Upper lobe of left lung (tissue), 6 donors: Measurements from ENCODE around the gene JCHAIN. TPM values are rescaled to one million over a fixed set of nuclear protein-coding genes. Genes with fewer than 3 reads are reported as not detected.
A peak's percentile ranks its signal among the peaks of the same experiment; 100 is the strongest.
"Not testable (repeated sequence)": the region's sequence is repeated elsewhere in the genome, so short reads cannot be mapped to it uniquely, and the experiment has no call there.

Experiments
- ATAC-seq, 2 donors: fragments of 200-7000 bp; cut with Tn5 transposase; one replicate each; pipeline ENCODE4 v1.9.1; 2022; ENCODE audit warnings: mild to moderate bottlenecking in 2 of 2, moderate library complexity in 2 of 2; ENCODE audit not compliant: low FRiP score in 2 of 2
- DNase-seq, 2 donors: peaks; one replicate each; pipeline ENCODE4 v3.0.0-alpha.2; 2019 to 2020
- H3K27ac ChIP-seq, 4 donors: fragments of 200-600 bp; sonication (generic); one replicate each; pipeline ENCODE4 v1.5.1; 2016 to 2019
- H3K27me3 ChIP-seq, 4 donors: fragments of 200-600 bp; sonication (generic); one replicate each; pipeline ENCODE4 v1.5.1; 2017 to 2019
- H3K36me3 ChIP-seq, 4 donors: fragments of 200-600 bp; sonication (generic); one replicate each; pipeline ENCODE4 v1.5.1; 2016 to 2019
- H3K4me1 ChIP-seq, 4 donors: fragments of 200-600 bp; sonication (generic); one replicate each; pipeline ENCODE4 v1.5.1; 2018 to 2019
- H3K4me3 ChIP-seq, 4 donors: fragments of 200-600 bp; sonication (generic); one replicate each; pipeline ENCODE4 v1.5.1; 2017 to 2019; ENCODE audit warnings: mild to moderate bottlenecking in 2 of 4, moderate library complexity in 1 of 4
- H3K9me3 ChIP-seq, 4 donors: fragments of 200-600 bp; sonication (generic); one replicate each; pipeline ENCODE4 v1.5.1; 2018 to 2019
- EP300 ChIP-seq, 4 donors: sonication (generic); formaldehyde crosslinking; IDR thresholded peaks; one replicate each; pipeline ENCODE4 v1.5.1; 2017; ENCODE audit warnings: antibody characterized with exemption in 4 of 4, control low read depth in 2 of 4
- POLR2A ChIP-seq, 4 donors: fragments of 450-650 bp; IDR thresholded peaks; one replicate each; pipeline ENCODE4 v1.5.1; 2016 to 2017; ENCODE audit warnings: antibody characterized with exemption in 4 of 4, mild to moderate bottlenecking in 2 of 4
- POLR2AphosphoS5 ChIP-seq, 2 donors: sonication (generic); formaldehyde crosslinking; IDR thresholded peaks; one replicate each; pipeline ENCODE4 v1.5.1; 2017; ENCODE audit warnings: antibody characterized with exemption in 2 of 2
- WGBS, 2 donors: methylation state at CpG; one replicate each; pipeline ENCODE4 v1.1.5; 2017 to 2018; 5-methylcytosine and 5-hydroxymethylcytosine counted together
- total RNA-seq, 6 donors: library from RNA; depleted of rRNA in 4 of 6; stranded (reverse); fragments of >200 nt in 4 of 6; gene quantifications; one replicate each; pipeline versions ENCODE4 v1.1.0 to v1.2.1, GENCODE V29; 2016 to 2021
- TF ChIP-seq, protein P1 (sequence below), 6 experiments: fragments of 450-650 bp in 4 of 6; fragments of 200-600 bp in 2 of 6; sonication (generic) in 2 of 6; IDR thresholded peaks; one replicate each; pipeline ENCODE4 v1.5.1; 2016 to 2019; ENCODE audit warnings: antibody characterized with exemption in 6 of 6
- donor health status: DM: no; HTN: no; CAD: no; lungs with moderate emphysema.
- donor health status: DM: no; HTN: yes; CAD: no; lungs with severe emphysema.

JCHAIN gene
- total RNA-seq, 6 donors from 2014 or later = 12.6 to 508 (median 254) TPM

DNA sequence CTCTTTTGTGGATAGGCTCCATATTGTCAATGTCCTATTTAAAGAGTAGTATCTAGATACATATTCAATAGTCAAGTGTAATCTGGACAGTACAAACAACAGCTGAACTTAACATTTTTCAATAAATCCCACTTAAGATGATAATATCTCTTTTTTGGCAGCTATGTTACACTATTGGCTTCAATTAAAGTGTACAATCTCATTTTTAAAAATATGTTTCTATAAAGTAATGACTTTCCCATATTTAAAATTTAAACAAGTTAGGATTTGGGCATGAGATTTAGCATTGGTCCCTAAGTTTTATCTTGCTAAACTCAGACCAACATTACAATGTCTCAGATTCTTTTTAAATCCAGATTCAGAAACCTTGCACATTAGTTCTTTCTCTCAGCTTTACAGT, 7.9 kb upstream of the JCHAIN start:
- Histone ChIP-seq H3K4me1 (no peaks in the 10 kb centered on the region), H3K4me3 (no peak overlapping the region), H3K27ac (no peak overlapping the region), H3K36me3 (no peaks in the 10 kb centered on the region), H3K27me3 (no peaks in the 10 kb centered on the region), H3K9me3 (no peaks in the 10 kb centered on the region)
- no peak for ATAC-seq
- TF ChIP-seq, protein P1, sequence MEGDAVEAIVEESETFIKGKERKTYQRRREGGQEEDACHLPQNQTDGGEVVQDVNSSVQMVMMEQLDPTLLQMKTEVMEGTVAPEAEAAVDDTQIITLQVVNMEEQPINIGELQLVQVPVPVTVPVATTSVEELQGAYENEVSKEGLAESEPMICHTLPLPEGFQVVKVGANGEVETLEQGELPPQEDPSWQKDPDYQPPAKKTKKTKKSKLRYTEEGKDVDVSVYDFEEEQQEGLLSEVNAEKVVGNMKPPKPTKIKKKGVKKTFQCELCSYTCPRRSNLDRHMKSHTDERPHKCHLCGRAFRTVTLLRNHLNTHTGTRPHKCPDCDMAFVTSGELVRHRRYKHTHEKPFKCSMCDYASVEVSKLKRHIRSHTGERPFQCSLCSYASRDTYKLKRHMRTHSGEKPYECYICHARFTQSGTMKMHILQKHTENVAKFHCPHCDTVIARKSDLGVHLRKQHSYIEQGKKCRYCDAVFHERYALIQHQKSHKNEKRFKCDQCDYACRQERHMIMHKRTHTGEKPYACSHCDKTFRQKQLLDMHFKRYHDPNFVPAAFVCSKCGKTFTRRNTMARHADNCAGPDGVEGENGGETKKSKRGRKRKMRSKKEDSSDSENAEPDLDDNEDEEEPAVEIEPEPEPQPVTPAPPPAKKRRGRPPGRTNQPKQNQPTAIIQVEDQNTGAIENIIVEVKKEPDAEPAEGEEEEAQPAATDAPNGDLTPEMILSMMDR (IDR thresholded peaks at IDR 0.05) = no peak
- TF ChIP-seq EP300 (IDR thresholded peaks at IDR 0.05) = no peak
- TF ChIP-seq POLR2AphosphoS5 (IDR thresholded peaks at IDR 0.05) = no peak
- TF ChIP-seq POLR2A (IDR thresholded peaks at IDR 0.05) = no peak
- DNase-seq = no peak

DNA sequence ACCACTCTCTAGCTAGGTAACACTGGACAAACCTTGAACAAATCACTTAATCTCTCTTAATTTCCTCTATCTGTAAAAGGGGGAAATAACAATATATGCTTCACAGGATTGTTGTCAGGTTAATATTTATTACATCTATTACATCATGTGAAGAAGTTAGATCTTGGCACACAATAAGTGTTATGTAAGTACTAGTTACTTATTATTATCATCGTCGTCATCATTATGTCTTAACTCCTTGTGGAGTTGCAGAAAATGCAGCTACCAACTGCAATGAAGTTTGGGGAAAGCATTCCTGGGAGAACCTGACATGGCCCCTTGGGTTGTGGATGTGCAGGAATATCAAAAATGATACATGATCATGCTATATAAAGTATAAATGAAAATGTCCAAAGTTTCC, 4.8 kb upstream of the JCHAIN start:
- DNase-seq (no peak), ATAC-seq (no peak)
- 32 to 33% methylated on average over 2 of the region's 2 CpGs for WGBS, 2 donors
- Histone ChIP-seq H3K4me3 (no peak overlapping the region), H3K27me3 (no peaks in the 10 kb centered on the region), H3K9me3 (no peaks in the 10 kb centered on the region), H3K4me1 (no peaks in the 10 kb centered on the region), H3K36me3 (no peaks in the 10 kb centered on the region), H3K27ac (no peak overlapping the region)
- TF ChIP-seq, protein P1 (IDR thresholded peaks at IDR 0.05) = no peak
- TF ChIP-seq POLR2A (IDR thresholded peaks at IDR 0.05) (no peak), POLR2AphosphoS5 (IDR thresholded peaks at IDR 0.05) (no peak), EP300 (IDR thresholded peaks at IDR 0.05) (no peak)

DNA sequence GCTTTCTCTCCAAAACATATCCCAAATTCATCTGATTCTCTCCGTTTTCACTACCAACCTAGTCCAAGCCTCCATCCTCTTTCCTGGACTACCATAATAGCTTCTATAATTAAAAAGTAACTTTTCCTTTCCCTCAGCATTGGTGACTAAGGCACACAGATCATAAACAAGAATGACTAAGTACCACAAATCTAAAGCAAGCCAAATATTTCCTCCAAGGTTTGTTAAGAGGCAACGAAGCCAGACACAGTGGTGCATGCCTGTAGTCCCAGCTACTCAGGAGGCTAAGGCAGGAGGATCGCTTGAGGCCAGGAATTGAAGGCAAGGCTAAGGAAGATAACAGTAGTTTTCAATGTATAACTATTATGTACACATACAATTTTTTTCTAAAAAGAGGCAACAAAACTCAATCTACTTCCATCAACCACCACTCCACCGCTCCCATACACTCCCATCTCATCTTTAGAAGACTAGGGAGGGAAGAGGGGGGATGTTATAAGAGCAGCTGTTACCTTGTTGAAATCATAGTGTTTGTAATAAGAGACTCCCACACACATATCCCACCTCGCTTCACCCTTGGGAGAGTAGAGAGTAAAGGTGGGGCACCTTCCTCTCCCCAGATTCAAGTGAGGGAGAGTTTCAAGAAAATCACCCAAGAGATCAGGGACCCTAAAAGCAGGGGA, 4.2 kb upstream of the JCHAIN start:
- no peak for TF ChIP-seq POLR2AphosphoS5 (IDR thresholded peaks at IDR 0.05)
- TF ChIP-seq POLR2A (IDR thresholded peaks at IDR 0.05) = no peak
- TF ChIP-seq, protein P1 (IDR thresholded peaks at IDR 0.05) = no peak
- 77 to 84% methylated on average over 5 of the region's 5 CpGs for WGBS, 2 donors
- no peak for DNase-seq
- ATAC-seq = no peak
- Histone ChIP-seq H3K9me3 (no peaks in the 10 kb centered on the region), H3K27me3 (no peaks in the 10 kb centered on the region), H3K36me3 (no peaks in the 10 kb centered on the region), H3K4me3 (no peak overlapping the region), H3K4me1 (no peaks in the 10 kb centered on the region), H3K27ac (no peak overlapping the region)

DNA sequence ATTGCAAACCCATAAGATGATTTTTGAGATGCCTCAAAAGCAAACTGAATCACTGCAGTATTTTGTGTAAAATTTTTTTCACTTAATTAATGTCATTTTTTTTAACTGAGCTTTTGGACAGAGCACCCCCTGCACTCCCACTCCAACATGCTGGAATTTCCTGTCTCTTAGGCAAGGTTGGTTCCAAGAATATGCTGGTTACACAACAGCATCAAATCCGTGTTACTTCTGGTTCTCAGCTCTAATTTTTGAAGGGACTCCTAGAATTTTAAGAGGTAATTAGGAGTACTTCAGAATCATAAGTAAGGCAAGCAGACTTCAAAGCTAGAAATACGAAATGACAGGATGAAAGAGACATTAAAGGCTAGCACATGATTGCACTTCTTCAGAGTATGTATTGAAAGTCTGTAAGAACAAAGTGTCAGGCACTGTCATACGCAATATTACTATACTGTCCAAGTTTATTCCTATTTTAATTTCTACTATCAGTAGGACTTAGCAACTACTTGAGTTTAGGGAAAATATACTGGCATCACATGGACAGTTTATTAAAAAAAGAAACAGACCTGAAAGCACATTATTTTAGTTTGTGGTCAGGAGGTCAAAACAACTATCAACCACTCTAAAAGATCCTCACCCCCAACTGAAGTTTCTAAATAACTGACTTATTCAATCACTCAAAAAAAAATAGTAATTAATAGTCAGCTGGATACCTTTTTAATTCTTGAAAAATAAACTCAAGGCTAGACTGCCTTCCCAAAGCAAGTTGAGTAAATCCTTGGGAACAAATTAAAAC, 1.6 kb upstream of the JCHAIN start:
- Histone ChIP-seq H3K4me3 (no peak overlapping the region), H3K9me3 (no peaks in the 10 kb centered on the region), H3K36me3 (no peaks in the 10 kb centered on the region), H3K27me3 (no peaks in the 10 kb centered on the region), H3K27ac (peak overlapping the region in 1 of 4 donors; percentile 61), H3K4me1 (no peaks in the 10 kb centered on the region)
- ATAC-seq = peak in 1 of 2 donors; percentile 59
- no peak for DNase-seq
- no peak for TF ChIP-seq EP300 (IDR thresholded peaks at IDR 0.05)
- 41% methylated on average over 3 of the region's 3 CpGs for WGBS, 2 donors

DNA sequence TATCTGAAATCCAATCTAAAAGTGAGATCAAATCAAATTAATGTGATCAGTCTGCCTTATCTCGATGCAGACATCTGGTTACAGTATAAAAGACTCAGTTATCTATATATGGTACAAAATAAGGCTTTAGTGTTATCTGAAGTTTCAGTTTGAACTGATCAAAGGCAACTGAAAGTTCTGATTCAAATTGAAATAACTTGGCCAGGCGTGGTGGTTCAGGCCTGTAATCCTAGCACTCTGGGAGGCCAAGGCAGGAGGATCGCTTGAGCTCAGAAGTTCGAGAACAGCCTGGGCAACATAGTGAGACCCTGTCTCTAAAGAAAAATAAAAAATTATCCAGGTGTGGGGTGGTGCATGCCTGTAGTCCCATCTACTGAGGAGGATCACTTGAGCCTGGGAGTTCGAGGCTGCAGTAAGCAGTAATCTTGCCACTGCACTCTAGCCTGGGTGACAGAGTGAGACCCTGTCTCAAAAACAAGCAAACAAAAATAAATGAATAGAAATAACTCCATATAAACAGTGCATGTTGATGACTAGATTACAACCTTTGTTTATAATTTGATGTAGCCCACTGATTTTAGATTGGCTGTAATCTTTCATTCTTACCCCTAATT, 4.9 kb downstream of the JCHAIN start:
- not testable (repeated sequence) for H3K4me3 ChIP-seq, ATAC-seq, H3K27ac ChIP-seq, H3K9me3 ChIP-seq, H3K27me3 ChIP-seq, H3K36me3 ChIP-seq, H3K4me1 ChIP-seq, DNase-seq
- 83 to 89% methylated on average over 5 of the region's 5 CpGs for WGBS, 2 donors
